Stomach (tissue), 9 donors: ENCODE results near the gene BCL3. TPM values are rescaled to one million over a fixed set of nuclear protein-coding genes. Genes with fewer than 3 reads are reported as not detected.

Experiments
- DNase-seq, 2 donors: peaks; one replicate each; pipeline versions ENCODE4 v3.0.0 to v3.0.0-alpha.2; 2013 to 2019
- H3K27ac ChIP-seq, 5 donors: fragments of 200-600 bp in 4 of 5; sonication (generic) in 4 of 5; one replicate each; pipeline ENCODE4 v1.5.1; 2013 to 2019; ENCODE audit warnings: mild to moderate bottlenecking in 1 of 5, moderate library complexity in 1 of 5
- H3K27me3 ChIP-seq, 3 donors: fragments of 200-600 bp; sonication (generic); one replicate each; pipeline ENCODE4 v1.5.1; 2017 to 2019; ENCODE audit warnings: mixed run types in 1 of 3
- H3K36me3 ChIP-seq, 4 donors: fragments of 200-600 bp; sonication (generic); 1 replicate in 3 of 4; 2 replicates in 1 of 4; pipeline ENCODE4 v1.5.1; 2016 to 2019
- H3K4me1 ChIP-seq, 4 donors: fragments of 200-600 bp; sonication (generic); one replicate each; pipeline ENCODE4 v1.5.1; 2016 to 2019
- H3K4me3 ChIP-seq, 4 donors: fragments of 200-600 bp; sonication (generic) in 3 of 4; one replicate each; pipeline ENCODE4 v1.5.1; 2016 to 2019; ENCODE audit warnings: mild to moderate bottlenecking in 1 of 4
- H3K9me3 ChIP-seq, 4 donors: fragments of 200-600 bp; sonication (generic); one replicate each; pipeline ENCODE4 v1.5.1; 2016 to 2019
- EP300 ChIP-seq: sonication (generic); formaldehyde crosslinking; IDR thresholded peaks from one replicate; pipeline ENCODE4 v1.6.1; 2017; ENCODE audit warnings: antibody characterized with exemption
- POLR2A ChIP-seq, 4 donors: fragments of 450-650 bp; IDR thresholded peaks; one replicate each; pipeline ENCODE4 v1.6.1; 2016; ENCODE audit warnings: antibody characterized with exemption in 4 of 4, control low read depth in 2 of 4, mild to moderate bottlenecking in 1 of 4, moderate library complexity in 1 of 4
- POLR2AphosphoS5 ChIP-seq, 3 donors: sonication (generic); formaldehyde crosslinking; IDR thresholded peaks; one replicate each; pipeline ENCODE4 v1.6.1; 2016; ENCODE audit warnings: antibody characterized with exemption in 3 of 3
- WGBS, 5 donors: extraction: QIAGEN DNeasy Blood & Tissue Kit in 3 of 5; methylation state at CpG; one replicate each; pipeline versions ENCODE4 v1.1.5 to v1.1.7; 2013 to 2018; 5-methylcytosine and 5-hydroxymethylcytosine counted together
- intact Hi-C: fragments of 100-400 bp; cut with DNase I; formaldehyde crosslinking; loops from one replicate; pipeline ENCODE4 v1.15.1; 2023; ENCODE audit warnings: low total_unique reads
- polyA plus RNA-seq, 3 donors: library from polyadenylated mRNA; stranded (reverse); fragments of 200-250 nt; gene quantifications; one replicate each; pipeline ENCODE4 v1.2.3, GENCODE V29; 2013
- total RNA-seq, 5 donors: library from RNA; depleted of rRNA; stranded (reverse); fragments of >200 nt; gene quantifications; one replicate each; pipeline versions ENCODE4 v1.1.0 to v1.2.3, GENCODE V29; 2014 to 2016
- TF ChIP-seq, protein P1 (sequence below), 7 experiments: fragments of 450-650 bp in 4 of 7; fragments of 200-600 bp in 3 of 7; sonication (generic) in 3 of 7; IDR thresholded peaks; one replicate each; pipeline ENCODE4 v1.5.1; 2016 to 2019; ENCODE audit warnings: antibody characterized with exemption in 7 of 7, control low read depth in 2 of 7, mild to moderate bottlenecking in 1 of 7
- donor health status: healthy with polysubstance abuse.
- donor health status: Bipolar disorder and iron deficiency.
- donor health status: healthy.

BCL3 gene
- total and polyA plus RNA-seq, 8 donors, result 4.4 to 322 (median 79.8) TPM

DNA sequence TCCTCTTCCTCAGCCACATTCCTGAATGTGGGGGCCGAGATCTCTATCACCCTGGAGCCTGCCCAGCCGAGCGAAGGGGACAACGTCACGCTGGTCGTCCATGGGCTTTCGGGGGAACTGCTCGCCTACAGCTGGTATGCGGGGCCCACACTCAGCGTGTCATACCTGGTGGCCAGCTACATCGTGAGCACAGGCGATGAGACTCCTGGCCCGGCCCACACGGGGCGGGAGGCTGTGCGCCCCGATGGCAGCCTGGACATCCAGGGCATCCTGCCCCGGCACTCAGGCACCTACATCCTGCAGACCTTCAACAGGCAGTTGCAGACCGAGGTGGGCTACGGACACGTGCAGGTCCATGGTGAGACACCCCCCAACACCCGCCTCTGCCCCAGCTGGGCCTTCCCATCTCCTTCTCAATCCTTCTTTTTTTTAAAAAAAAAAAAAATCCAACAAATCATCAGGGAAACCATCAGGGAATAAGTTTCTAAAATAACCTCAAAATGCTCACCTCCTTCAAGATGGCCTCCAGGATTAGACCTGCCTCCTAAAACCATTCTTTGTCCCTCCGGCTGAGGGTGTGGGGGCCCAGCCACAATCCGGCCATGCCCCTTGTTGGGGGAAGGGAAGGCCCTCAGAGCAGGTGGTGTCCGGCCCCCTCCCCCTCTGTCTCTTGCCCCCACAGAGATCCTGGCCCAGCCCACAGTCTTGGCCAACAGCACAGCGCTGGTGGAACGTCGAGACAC is 45.0 kb upstream of the BCL3 start:
- Histone ChIP-seq H3K36me3 (no peaks in the 10 kb centered on the region), H3K9me3 (no peaks in the 10 kb centered on the region), H3K27me3 (peaks cover 0 to 7% (median 0%) of the 10 kb centered on the region in 3 donors), H3K4me3 (no peak overlapping the region), H3K27ac (no peak overlapping the region), H3K4me1 (peaks cover 0 to 7% (median 0%) of the 10 kb centered on the region in 4 donors)
- DNase-seq, result no peak
- intact Hi-C loops, result no loop called here
- TF ChIP-seq POLR2A (IDR thresholded peaks at IDR 0.05) (no peak), EP300 (no peak)
- WGBS, 5 donors, result 91 to 95% (median 93%) methylated on average over 14 to 28 of the region's 28 CpGs

DNA sequence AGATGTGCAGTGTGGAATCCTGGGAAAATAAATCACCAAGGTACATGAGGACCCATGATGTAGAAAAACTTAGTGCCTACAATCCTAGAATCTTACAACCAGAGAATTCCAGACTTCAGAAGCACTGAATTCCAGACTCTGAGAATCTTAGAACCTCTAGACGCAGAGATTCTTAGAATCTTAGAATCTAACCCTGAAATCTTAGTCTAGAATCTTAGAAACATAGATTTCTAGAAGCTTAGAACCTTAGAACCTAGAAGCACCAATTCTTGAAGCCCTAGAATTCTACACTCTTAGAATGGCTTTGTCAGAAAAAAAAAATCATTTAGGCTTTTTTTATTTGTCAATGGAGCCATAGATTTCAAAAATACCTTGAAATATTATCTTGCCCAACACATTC is 43.5 kb upstream of the BCL3 start:
- Histone ChIP-seq H3K9me3 (no peaks in the 10 kb centered on the region), H3K27me3 (no peaks in the 10 kb centered on the region), H3K27ac (no peak overlapping the region), H3K36me3 (no peaks in the 10 kb centered on the region), H3K4me3 (no peak overlapping the region), H3K4me1 (peaks cover 0 to 7% (median 0%) of the 10 kb centered on the region in 4 donors)
- TF ChIP-seq POLR2AphosphoS5 (IDR thresholded peaks at IDR 0.05) (no peak), EP300 (no peak), POLR2A (IDR thresholded peaks at IDR 0.05) (no peak)
- TF ChIP-seq, protein P1, sequence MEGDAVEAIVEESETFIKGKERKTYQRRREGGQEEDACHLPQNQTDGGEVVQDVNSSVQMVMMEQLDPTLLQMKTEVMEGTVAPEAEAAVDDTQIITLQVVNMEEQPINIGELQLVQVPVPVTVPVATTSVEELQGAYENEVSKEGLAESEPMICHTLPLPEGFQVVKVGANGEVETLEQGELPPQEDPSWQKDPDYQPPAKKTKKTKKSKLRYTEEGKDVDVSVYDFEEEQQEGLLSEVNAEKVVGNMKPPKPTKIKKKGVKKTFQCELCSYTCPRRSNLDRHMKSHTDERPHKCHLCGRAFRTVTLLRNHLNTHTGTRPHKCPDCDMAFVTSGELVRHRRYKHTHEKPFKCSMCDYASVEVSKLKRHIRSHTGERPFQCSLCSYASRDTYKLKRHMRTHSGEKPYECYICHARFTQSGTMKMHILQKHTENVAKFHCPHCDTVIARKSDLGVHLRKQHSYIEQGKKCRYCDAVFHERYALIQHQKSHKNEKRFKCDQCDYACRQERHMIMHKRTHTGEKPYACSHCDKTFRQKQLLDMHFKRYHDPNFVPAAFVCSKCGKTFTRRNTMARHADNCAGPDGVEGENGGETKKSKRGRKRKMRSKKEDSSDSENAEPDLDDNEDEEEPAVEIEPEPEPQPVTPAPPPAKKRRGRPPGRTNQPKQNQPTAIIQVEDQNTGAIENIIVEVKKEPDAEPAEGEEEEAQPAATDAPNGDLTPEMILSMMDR (IDR thresholded peaks at IDR 0.05), result no peak
- DNase-seq, result no peak
- intact Hi-C loops, result no loop called here
- WGBS, 5 donors, result 84 to 98% (median 97%) methylated on average over 1 of the region's 1 CpG

DNA sequence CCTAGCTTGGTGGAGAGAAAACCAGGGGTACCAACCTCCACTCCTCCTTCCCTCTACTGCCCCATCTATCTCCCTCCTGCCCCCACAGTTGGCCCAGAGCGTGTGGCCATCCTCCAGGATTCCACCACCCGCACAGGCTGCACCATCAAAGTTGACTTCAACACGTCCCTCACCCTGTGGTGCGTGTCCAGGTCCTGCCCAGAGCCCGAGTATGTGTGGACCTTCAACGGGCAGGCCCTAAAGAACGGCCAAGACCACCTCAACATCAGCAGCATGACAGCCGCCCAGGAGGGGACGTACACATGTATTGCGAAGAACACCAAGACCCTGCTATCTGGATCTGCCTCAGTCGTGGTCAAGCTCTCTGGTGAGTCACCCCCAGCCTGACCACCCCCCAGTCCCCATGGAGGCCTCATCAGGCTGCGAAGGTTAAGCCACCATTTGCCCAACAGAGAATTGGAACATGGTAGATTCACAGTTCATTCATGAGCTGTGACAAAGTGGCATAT is 43.0 kb upstream of the BCL3 start:
- H3K4me3 ChIP-seq, result no peak overlapping the region
- TF ChIP-seq, protein P1 (IDR thresholded peaks at IDR 0.05), result no peak
- TF ChIP-seq POLR2AphosphoS5 (IDR thresholded peaks at IDR 0.05) (no peak), EP300 (no peak), POLR2A (IDR thresholded peaks at IDR 0.05) (no peak)
- no peaks in the 10 kb centered on the region for H3K27me3 ChIP-seq
- WGBS, 5 donors, result 89 to 97% (median 92%) methylated on average over 9 to 12 of the region's 12 CpGs
- H3K27ac ChIP-seq, result no peak overlapping the region
- H3K4me1 ChIP-seq, result peaks cover 0 to 6% (median 0%) of the 10 kb centered on the region in 4 donors
- H3K36me3 ChIP-seq, result no peaks in the 10 kb centered on the region
- no peaks in the 10 kb centered on the region for H3K9me3 ChIP-seq
- intact Hi-C loops, result no loop called here
- no peak for DNase-seq

DNA sequence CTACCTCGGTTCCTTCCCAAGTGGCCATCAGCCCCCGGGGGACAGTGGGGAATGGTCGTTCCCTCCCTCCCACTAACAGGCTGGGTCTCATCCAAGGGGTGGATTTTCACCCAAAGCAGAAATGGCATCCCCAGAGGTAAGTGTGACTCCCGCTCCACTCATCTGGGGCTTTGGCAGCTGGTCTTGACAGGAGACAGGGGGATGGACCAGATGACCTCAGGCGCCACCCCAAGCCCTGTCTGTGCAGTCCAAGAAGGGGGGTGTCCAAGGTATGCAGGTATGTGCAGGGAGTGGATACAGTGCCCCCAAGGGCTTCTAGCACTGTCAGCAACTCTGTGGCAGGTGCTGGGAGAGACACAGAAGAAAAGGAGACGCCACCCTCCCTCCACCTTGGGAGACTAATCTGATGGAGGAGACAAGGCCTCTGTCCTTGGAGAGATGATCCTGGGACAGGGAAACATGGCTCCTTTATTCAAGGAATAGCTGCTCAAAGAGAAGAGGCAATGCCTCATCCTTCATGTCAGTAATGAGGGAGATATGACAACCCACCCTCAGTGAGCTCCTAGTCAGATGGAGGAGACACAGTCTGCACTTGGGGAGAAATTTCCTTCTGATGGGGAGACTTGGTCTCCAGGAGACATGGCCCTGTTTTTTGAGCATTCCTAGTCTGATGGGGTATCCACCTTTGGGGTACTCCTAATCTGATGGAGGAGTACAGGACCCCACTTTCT is 41.8 kb upstream of the BCL3 start:
- Histone ChIP-seq H3K4me1 (no peaks in the 10 kb centered on the region), H3K9me3 (no peaks in the 10 kb centered on the region), H3K4me3 (no peak overlapping the region), H3K27ac (no peak overlapping the region), H3K36me3 (no peaks in the 10 kb centered on the region), H3K27me3 (no peaks in the 10 kb centered on the region)
- 87 to 93% (median 91%) methylated on average over 5 to 6 of the region's 6 CpGs for WGBS, 5 donors
- intact Hi-C loops, result no loop called here
- TF ChIP-seq, protein P1 (IDR thresholded peaks at IDR 0.05), result no peak
- no peak for TF ChIP-seq POLR2A (IDR thresholded peaks at IDR 0.05)
- DNase-seq, result no peak
